Right lobe of liver (tissue), 6 donors: Measurements from ENCODE around the gene SETBP1. TPM values are rescaled to one million over a fixed set of nuclear protein-coding genes. Genes with fewer than 3 reads are reported as not detected.
A peak's percentile ranks its signal among the peaks of the same experiment; 100 is the strongest.
"Not testable (repeated sequence)": the region's sequence is repeated elsewhere in the genome, so short reads cannot be mapped to it uniquely, and the experiment has no call there.

Experiments used
- ATAC-seq, 4 donors: fragments of 200-7000 bp; cut with Tn5 transposase; one replicate each; pipeline ENCODE4 v1.9.1; 2020; ENCODE audit warnings: mild to moderate bottlenecking in 4 of 4, moderate library complexity in 4 of 4
- DNase-seq, 3 donors: peaks; one replicate each; pipeline ENCODE4 v3.0.0-alpha.2; 2020
- H3K27ac ChIP-seq, 3 donors: fragments of 200-600 bp; one replicate each; pipeline ENCODE4 v1.8.0; 2022
- H3K27me3 ChIP-seq, 2 donors: fragments of 200-600 bp; one replicate each; pipeline ENCODE4 v1.8.0; 2022
- H3K36me3 ChIP-seq, 4 donors: fragments of 200-600 bp; sonication (generic) in 1 of 4; one replicate each; pipeline versions ENCODE4 v1.5.1 to v1.8.0; 2017 to 2022; ENCODE audit warnings: control low read depth in 1 of 4
- H3K4me1 ChIP-seq, 4 donors: fragments of 200-600 bp; sonication (generic) in 1 of 4; one replicate each; pipeline versions ENCODE4 v1.5.1 to v1.8.0; 2017 to 2022; ENCODE audit warnings: control low read depth in 1 of 4
- H3K4me3 ChIP-seq, 3 donors: fragments of 200-600 bp; one replicate each; pipeline ENCODE4 v1.8.0; 2022
- H3K9me3 ChIP-seq, 4 donors: fragments of 200-600 bp; sonication (generic) in 1 of 4; one replicate each; pipeline versions ENCODE4 v1.5.1 to v1.8.0; 2017 to 2022; ENCODE audit warnings: control low read depth in 1 of 4
- CTCF ChIP-seq, 4 donors: fragments of 200-600 bp in 3 of 4; fragments of 450-650 bp in 1 of 4; IDR thresholded peaks; one replicate each; pipeline versions ENCODE4 v1.5.1 to v1.8.0; 2016 to 2022; ENCODE audit warnings: antibody characterized with exemption in 4 of 4, mild to moderate bottlenecking in 2 of 4
- POLR2A ChIP-seq: fragments of 450-650 bp; IDR thresholded peaks from one replicate; pipeline ENCODE4 v1.6.1; 2017; ENCODE audit warnings: antibody characterized with exemption, mild to moderate bottlenecking
- WGBS: methylation state at CpG from one replicate; pipeline ENCODE4 v1.1.6; 2018; ENCODE audit warnings: low coverage, low lambda C conversion rate; ENCODE audit not compliant: insufficient coverage; ENCODE audit errors: missing lambda C conversion rate; 5-methylcytosine and 5-hydroxymethylcytosine counted together
- intact Hi-C, 2 donors: fragments of 100-400 bp; cut with DNase I; formaldehyde crosslinking; loops; one replicate each; pipeline versions ENCODE4 v1.11.2 to v1.14.1; 2022
- total RNA-seq, 6 experiments: library from RNA; depleted of rRNA in 2 of 6; stranded (reverse); fragments of >200 nt in 2 of 6; fragmentation: NEBNext Ultra II Directional in 3 of 6; extraction: Animal tissue kit (Norgen Biotek cat#: 25700) in 3 of 6; gene quantifications; one replicate each; pipeline versions ENCODE4 v1.1.0 to v1.2.4, GENCODE V29; 2016 to 2023
- donor health status: DM: no; HTN: yes; CAD: no.
- donor health status: DM: no; HTN: no; CAD: no.
- donor health status: DM: no; HTN: no; CAD: no.
- donor health status: DM: no; HTN: yes; CAD: no.
- donor health status: DM: no; HTN: yes; CAD: no.

Gene SETBP1
- total RNA-seq, 6 experiments from 2014 or later = 14.3 to 29.1 (median 16.6) TPM

GRCh38 chr18:44719519-44720060 lies 38.9 kb downstream of the SETBP1 start:
- no peaks in the 10 kb centered on the region for H3K27me3 ChIP-seq
- ATAC-seq (peak; percentile 20 to 62 (median 52)), DNase-seq (no peak)
- TF ChIP-seq POLR2A = no peak
- no peak for TF ChIP-seq CTCF (IDR thresholded peaks at IDR 0.05)
- H3K4me1 ChIP-seq = peaks cover 0 to 16% (median 5%) of the 10 kb centered on the region in 4 donors
- intact Hi-C loops = no loop called here
- WGBS = no CpG with 5 or more reads among the region's 3 CpGs
- no peaks in the 10 kb centered on the region for H3K9me3 ChIP-seq
- no peak overlapping the region for H3K27ac ChIP-seq
- H3K36me3 ChIP-seq = peaks cover 0 to 3% (median 0%) of the 10 kb centered on the region in 4 donors
- no peak overlapping the region for H3K4me3 ChIP-seq

GRCh38 chr18:44721748-44722147 lies 41.1 kb downstream of the SETBP1 start:
- not testable (repeated sequence) for DNase-seq, ATAC-seq

GRCh38 chr18:44723411-44723810 lies 42.7 kb downstream of the SETBP1 start:
- Histone ChIP-seq H3K4me3 (no peak overlapping the region), H3K4me1 (peaks cover 0 to 34% (median 19%) of the 10 kb centered on the region in 4 donors), H3K27me3 (no peaks in the 10 kb centered on the region), H3K36me3 (no peaks in the 10 kb centered on the region), H3K27ac (no peak overlapping the region), H3K9me3 (no peaks in the 10 kb centered on the region)
- TF ChIP-seq CTCF (IDR thresholded peaks at IDR 0.05) = no peak
- DNase-seq = no peak
- WGBS = 90% methylated on average over 5 of the region's 6 CpGs
- ATAC-seq = peak in 1 of 4 donors; percentile 19
- intact Hi-C loops = no loop called here

More at GRCh38 chr18:44721748-44722147, 41.1 kb downstream of the SETBP1 start:
- H3K27ac ChIP-seq, H3K27me3 ChIP-seq, H3K36me3 ChIP-seq, intact Hi-C loops, H3K4me3 ChIP-seq, H3K9me3 ChIP-seq: not testable (repeated sequence)
- peaks cover 0 to 34% (median 19%) of the 10 kb centered on the region in 4 donors for H3K4me1 ChIP-seq
- 81% methylated on average over 3 of the region's 3 CpGs for WGBS

- Histone ChIP-seq H3K27me3 (no peaks in the 10 kb centered on the region), H3K36me3 (no peaks in the 10 kb centered on the region), H3K4me3 (no peak overlapping the region), H3K27ac (peak overlapping the region in 2 of 3 donors; percentile 54 to 80), H3K4me1 (peaks cover 0 to 32% (median 19%) of the 10 kb centered on the region in 4 donors), H3K9me3 (no peaks in the 10 kb centered on the region)
- ATAC-seq (peak; percentile 59 to 87 (median 85)), DNase-seq (peak in 1 of 3 donors; percentile 56)
- TF ChIP-seq CTCF (IDR thresholded peaks at IDR 0.05) (no peak), POLR2A (no peak)
- intact Hi-C loops = no loop called here
- WGBS = 44% methylated on average over 1 of the region's 1 CpG
Observed at GRCh38 chr18:44724105-44724778, 43.6 kb downstream of the SETBP1 start.
